Thyroid gland (tissue), 4 donors: ENCODE results near the gene DOCK10. TPM values are rescaled to one million over a fixed set of nuclear protein-coding genes. Genes with fewer than 3 reads are reported as not detected.

ENCODE experiments used
- DNase-seq, 2 donors: peaks; one replicate each; pipeline ENCODE4 v3.0.0-alpha.2; 2019
- H3K27ac ChIP-seq, 3 donors: fragments of 200-600 bp; sonication (generic); 1 replicate in 2 of 3; 2 replicates in 1 of 3; pipeline ENCODE4 v1.5.1; 2016 to 2019; ENCODE audit warnings: mild to moderate bottlenecking in 1 of 3, moderate library complexity in 1 of 3
- H3K27me3 ChIP-seq: fragments of 200-600 bp; sonication (generic); one replicate; pipeline ENCODE4 v1.5.1; 2019
- H3K36me3 ChIP-seq, 2 donors: fragments of 200-600 bp; sonication (generic); one replicate each; pipeline ENCODE4 v1.5.1; 2016 to 2019
- H3K4me1 ChIP-seq, 2 donors: fragments of 200-600 bp; sonication (generic); one replicate each; pipeline ENCODE4 v1.5.1; 2017 to 2019
- H3K4me3 ChIP-seq, 3 donors: fragments of 200-600 bp; sonication (generic); replicated peaks in 1 of 3; 1 replicate in 2 of 3; 2 replicates in 1 of 3; pipeline ENCODE4 v1.5.1; 2016; ENCODE audit warnings: mild to moderate bottlenecking in 1 of 3
- H3K9me3 ChIP-seq: fragments of 200-600 bp; sonication (generic); one replicate; pipeline ENCODE4 v1.5.1; 2017
- CTCF ChIP-seq, 6 experiments: fragments of 200-600 bp in 3 of 6; fragments of 450-650 bp in 3 of 6; sonication (generic) in 3 of 6; IDR thresholded peaks; one replicate each; pipeline ENCODE4 v1.5.1; 2016 to 2019; ENCODE audit warnings: antibody characterized with exemption in 6 of 6, mild to moderate bottlenecking in 2 of 6, inconsistent platforms in 1 of 6, moderate library complexity in 1 of 6
- POLR2A ChIP-seq, 2 donors: fragments of 450-650 bp; IDR thresholded peaks; one replicate each; pipeline ENCODE4 v1.6.1; 2017; ENCODE audit warnings: antibody characterized with exemption in 2 of 2, mild to moderate bottlenecking in 2 of 2, moderate library complexity in 1 of 2
- WGBS, 2 donors: methylation state at CpG; one replicate each; pipeline ENCODE4 v1.1.5; 2017; 5-methylcytosine and 5-hydroxymethylcytosine counted together
- intact Hi-C: fragments of 100-400 bp; cut with DNase I; formaldehyde crosslinking; loops from one replicate; pipeline ENCODE4 v1.15.1; 2023
- total RNA-seq, 4 donors: library from RNA; depleted of rRNA; stranded (reverse); fragments of >200 nt; gene quantifications; one replicate each; pipeline ENCODE4 v1.2.3, GENCODE V29; 2016

The DOCK10 gene
- total RNA-seq, 4 donors from 2014 or later: 4.6 to 8.9 (median 7.1) TPM

GRCh38 chr2:225042800-225043167 is 516 bp upstream of the DOCK10 start:
- WGBS, 2 donors: 21 to 22% methylated on average over 9 of the region's 13 CpGs
- intact Hi-C loops: no loop called here
- Histone ChIP-seq H3K4me1 (peaks cover 0 to 8% of the 10 kb centered on the region in 2 donors), H3K27ac (no peak overlapping the region), H3K36me3 (no peaks in the 10 kb centered on the region), H3K4me3 (peak overlapping the region in 1 of 3 donors; percentile 34), H3K27me3 (no peaks in the 10 kb centered on the region), H3K9me3 (no peaks in the 10 kb centered on the region)
- no peak for TF ChIP-seq CTCF (IDR thresholded peaks at IDR 0.05)
- TF ChIP-seq POLR2A (IDR thresholded peaks at IDR 0.05): no peak
- no peak for DNase-seq

GRCh38 chr2:225041207-225041850 is 939 bp downstream of the DOCK10 start:
- H3K27ac ChIP-seq: no peak overlapping the region
- WGBS, 2 donors: 6% methylated on average over 27 of the region's 27 CpGs

GRCh38 chr2:225040856-225041206 is 1.4 kb downstream of the DOCK10 start:
- H3K36me3 ChIP-seq: no peaks in the 10 kb centered on the region
- intact Hi-C loops: no loop called here
- DNase-seq: no peak
- H3K4me3 ChIP-seq: peak overlapping the region in 1 of 3 donors; percentile 34
- H3K4me1 ChIP-seq: peaks cover 0 to 8% of the 10 kb centered on the region in 2 donors
- no peaks in the 10 kb centered on the region for H3K27me3 ChIP-seq
- TF ChIP-seq POLR2A (IDR thresholded peaks at IDR 0.05) (no peak), CTCF (IDR thresholded peaks at IDR 0.05) (no peak)
- H3K27ac ChIP-seq: no peak overlapping the region
- WGBS, 2 donors: 27 to 35% methylated on average over 9 of the region's 9 CpGs
- no peaks in the 10 kb centered on the region for H3K9me3 ChIP-seq

More at GRCh38 chr2:225041207-225041850, 939 bp downstream of the DOCK10 start:
- peaks cover 0 to 8% of the 10 kb centered on the region in 2 donors for H3K4me1 ChIP-seq
- no peaks in the 10 kb centered on the region for H3K9me3 ChIP-seq
- intact Hi-C loops: no loop called here
- DNase-seq: peak; percentile 2 to 3
- H3K27me3 ChIP-seq: no peaks in the 10 kb centered on the region
- H3K4me3 ChIP-seq: peak overlapping the region in 1 of 3 donors; percentile 34
- H3K36me3 ChIP-seq: no peaks in the 10 kb centered on the region
- TF ChIP-seq POLR2A (IDR thresholded peaks at IDR 0.05) (no peak), CTCF (IDR thresholded peaks at IDR 0.05) (no peak)

GRCh38 chr2:225040142-225040541 is 2.1 kb downstream of the DOCK10 start:
- no peak for TF ChIP-seq CTCF (IDR thresholded peaks at IDR 0.05)
- TF ChIP-seq POLR2A (IDR thresholded peaks at IDR 0.05): no peak

GRCh38 chr2:225038231-225038523 is 4.1 kb downstream of the DOCK10 start:
- Histone ChIP-seq H3K4me3 (no peak overlapping the region), H3K27ac (no peak overlapping the region), H3K36me3 (no peaks in the 10 kb centered on the region), H3K9me3 (no peaks in the 10 kb centered on the region), H3K27me3 (no peaks in the 10 kb centered on the region), H3K4me1 (peaks cover 0 to 8% of the 10 kb centered on the region in 2 donors)
- TF ChIP-seq POLR2A (IDR thresholded peaks at IDR 0.05) (no peak), CTCF (IDR thresholded peaks at IDR 0.05) (no peak)
- WGBS, 2 donors: 88 to 91% methylated on average over 3 of the region's 3 CpGs
- intact Hi-C loops: no loop called here
- no peak for DNase-seq

More at GRCh38 chr2:225040142-225040541, 2.1 kb downstream of the DOCK10 start:
- DNase-seq: no peak
- WGBS, 2 donors: 56 to 57% methylated on average over 5 of the region's 5 CpGs
- Histone ChIP-seq H3K9me3 (no peaks in the 10 kb centered on the region), H3K4me3 (no peak overlapping the region), H3K36me3 (no peaks in the 10 kb centered on the region), H3K27ac (no peak overlapping the region), H3K27me3 (no peaks in the 10 kb centered on the region), H3K4me1 (peaks cover 0 to 8% of the 10 kb centered on the region in 2 donors)
- intact Hi-C loops: no loop called here
